Thyroid gland (tissue), 4 donors: ENCODE results near the gene NEDD1. TPM values are rescaled to one million over a fixed set of nuclear protein-coding genes. Genes with fewer than 3 reads are reported as not detected.

Source experiments
- DNase-seq, 2 donors: peaks; one replicate each; pipeline ENCODE4 v3.0.0-alpha.2; 2019
- H3K27ac ChIP-seq, 3 donors: fragments of 200-600 bp; sonication (generic); 1 replicate in 2 of 3; 2 replicates in 1 of 3; pipeline ENCODE4 v1.5.1; 2016 to 2019; ENCODE audit warnings: mild to moderate bottlenecking in 1 of 3, moderate library complexity in 1 of 3
- H3K27me3 ChIP-seq: fragments of 200-600 bp; sonication (generic); one replicate; pipeline ENCODE4 v1.5.1; 2019
- H3K36me3 ChIP-seq, 2 donors: fragments of 200-600 bp; sonication (generic); one replicate each; pipeline ENCODE4 v1.5.1; 2016 to 2019
- H3K4me1 ChIP-seq, 2 donors: fragments of 200-600 bp; sonication (generic); one replicate each; pipeline ENCODE4 v1.5.1; 2017 to 2019
- H3K4me3 ChIP-seq, 3 donors: fragments of 200-600 bp; sonication (generic); replicated peaks in 1 of 3; 1 replicate in 2 of 3; 2 replicates in 1 of 3; pipeline ENCODE4 v1.5.1; 2016; ENCODE audit warnings: mild to moderate bottlenecking in 1 of 3
- H3K9me3 ChIP-seq: fragments of 200-600 bp; sonication (generic); one replicate; pipeline ENCODE4 v1.5.1; 2017
- CTCF ChIP-seq, 6 experiments: fragments of 200-600 bp in 3 of 6; fragments of 450-650 bp in 3 of 6; sonication (generic) in 3 of 6; IDR thresholded peaks; one replicate each; pipeline ENCODE4 v1.5.1; 2016 to 2019; ENCODE audit warnings: antibody characterized with exemption in 6 of 6, mild to moderate bottlenecking in 2 of 6, inconsistent platforms in 1 of 6, moderate library complexity in 1 of 6
- POLR2A ChIP-seq, 2 donors: fragments of 450-650 bp; IDR thresholded peaks; one replicate each; pipeline ENCODE4 v1.6.1; 2017; ENCODE audit warnings: antibody characterized with exemption in 2 of 2, mild to moderate bottlenecking in 2 of 2, moderate library complexity in 1 of 2
- WGBS, 2 donors: methylation state at CpG; one replicate each; pipeline ENCODE4 v1.1.5; 2017; 5-methylcytosine and 5-hydroxymethylcytosine counted together
- intact Hi-C: fragments of 100-400 bp; cut with DNase I; formaldehyde crosslinking; loops from one replicate; pipeline ENCODE4 v1.15.1; 2023
- total RNA-seq, 4 donors: library from RNA; depleted of rRNA; stranded (reverse); fragments of >200 nt; gene quantifications; one replicate each; pipeline ENCODE4 v1.2.3, GENCODE V29; 2016

The NEDD1 gene
- total RNA-seq, 4 donors from 2014 or later, result 17.2 to 27.7 (median 18.3) TPM

- Histone ChIP-seq H3K9me3 (no peaks in the 10 kb centered on the region), H3K4me1 (peaks cover 5 to 6% of the 10 kb centered on the region in 2 donors), H3K36me3 (no peaks in the 10 kb centered on the region), H3K27me3 (no peaks in the 10 kb centered on the region), H3K27ac (peak overlapping the region; percentile 33 to 93 (median 80)), H3K4me3 (peak overlapping the region; percentile 72 to 99 (median 90))
- WGBS, 2 donors, result 42 to 50% methylated on average over 9 of the region's 9 CpGs
- intact Hi-C loops, result no loop called here
- DNase-seq, result peak in 1 of 2 donors; percentile 1
- TF ChIP-seq POLR2A (IDR thresholded peaks at IDR 0.05), result no peak
Measured at GRCh38 chr12:96906498-96906848, 584 bp upstream of the NEDD1 start.

GRCh38 chr12:96907671-96908422, 790 bp downstream of the NEDD1 start:
- TF ChIP-seq POLR2A (IDR thresholded peaks at IDR 0.05) (no peak), CTCF (IDR thresholded peaks at IDR 0.05) (no peak)
- Histone ChIP-seq H3K4me1 (peaks cover 5 to 6% of the 10 kb centered on the region in 2 donors), H3K27me3 (no peaks in the 10 kb centered on the region), H3K36me3 (no peaks in the 10 kb centered on the region), H3K9me3 (no peaks in the 10 kb centered on the region), H3K4me3 (peak overlapping the region; percentile 72 to 99 (median 90)), H3K27ac (peak overlapping the region in 2 of 3 donors; percentile 80 to 93)
- WGBS, 2 donors, result 9 to 10% methylated on average over 23 of the region's 23 CpGs
- intact Hi-C loops, result no loop called here
- DNase-seq, result peak; percentile 10 to 15

- H3K9me3 ChIP-seq, result no peaks in the 10 kb centered on the region
- H3K27me3 ChIP-seq, result no peaks in the 10 kb centered on the region
- no peak overlapping the region for H3K27ac ChIP-seq
- H3K4me1 ChIP-seq, result peaks cover 5 to 6% of the 10 kb centered on the region in 2 donors
- TF ChIP-seq CTCF (IDR thresholded peaks at IDR 0.05) (no peak), POLR2A (IDR thresholded peaks at IDR 0.05) (no peak)
- no peak for DNase-seq
- 77 to 78% methylated on average over 3 of the region's 3 CpGs for WGBS, 2 donors
- no peaks in the 10 kb centered on the region for H3K36me3 ChIP-seq
- intact Hi-C loops, result no loop called here
- H3K4me3 ChIP-seq, result no peak overlapping the region
Measured at GRCh38 chr12:96908423-96908675, 1.3 kb downstream of the NEDD1 start.

- intact Hi-C loops, result no loop called here
- 74 to 75% methylated on average over 2 of the region's 2 CpGs for WGBS, 2 donors
- no peaks in the 10 kb centered on the region for H3K36me3 ChIP-seq
- no peak for TF ChIP-seq POLR2A (IDR thresholded peaks at IDR 0.05)
- no peak for TF ChIP-seq CTCF (IDR thresholded peaks at IDR 0.05)
- H3K4me1 ChIP-seq, result peaks cover 5 to 6% of the 10 kb centered on the region in 2 donors
- no peak overlapping the region for H3K4me3 ChIP-seq
- no peaks in the 10 kb centered on the region for H3K9me3 ChIP-seq
- H3K27ac ChIP-seq, result no peak overlapping the region
- no peaks in the 10 kb centered on the region for H3K27me3 ChIP-seq
- DNase-seq, result no peak
Measured at GRCh38 chr12:96912261-96912660, 5.2 kb downstream of the NEDD1 start.

GRCh38 chr12:96912943-96913342, 5.9 kb downstream of the NEDD1 start:
- intact Hi-C loops, result no loop called here
- 94 to 96% methylated on average over 2 of the region's 2 CpGs for WGBS, 2 donors
- H3K36me3 ChIP-seq, result no peaks in the 10 kb centered on the region

More at GRCh38 chr12:96912943-96913342, 5.9 kb downstream of the NEDD1 start:
- Histone ChIP-seq H3K27me3 (no peaks in the 10 kb centered on the region), H3K4me1 (peaks cover 2 to 5% of the 10 kb centered on the region in 2 donors), H3K4me3 (no peak overlapping the region), H3K27ac (no peak overlapping the region), H3K9me3 (no peaks in the 10 kb centered on the region)
- TF ChIP-seq POLR2A (IDR thresholded peaks at IDR 0.05) (no peak), CTCF (IDR thresholded peaks at IDR 0.05) (no peak)
- no peak for DNase-seq
